SK-N-SH (cell line): ENCODE data around the gene UBE2D1.

Experiments
- SMC3 ChIP-seq: IDR thresholded peaks from 2 replicates; pipeline ENCODE4 v1.6.1; 2012; ENCODE audit warnings: low read depth, low read length, improper control_type of control experiment
- TF ChIP-seq, protein P1 (sequence below): fragments of 200-600 bp; sonication (generic); IDR thresholded peaks from 2 replicates; pipeline ENCODE4 v1.6.1; 2017; ENCODE audit warnings: antibody characterized with exemption, mild to moderate bottlenecking, moderate library complexity

DNA sequence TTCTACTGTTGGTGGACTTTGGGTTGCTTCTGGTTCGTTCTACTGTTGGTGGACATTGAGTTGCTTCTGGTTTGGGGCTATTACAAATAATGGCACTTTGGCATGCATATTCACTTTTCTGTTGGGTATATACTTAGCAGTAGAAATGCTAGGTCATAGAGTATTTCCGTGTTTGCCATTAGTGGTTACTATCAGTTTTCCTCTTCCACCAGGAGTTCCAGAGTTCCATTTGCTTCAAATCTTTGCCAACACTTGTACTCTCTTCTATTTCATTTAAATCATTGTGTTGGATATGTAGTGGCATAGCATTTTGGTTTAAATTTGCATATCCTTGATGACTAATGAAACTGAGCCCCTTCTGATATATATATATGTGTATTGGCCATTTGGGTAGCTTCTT lies 15.2 kb downstream of the UBE2D1 start:
- TF ChIP-seq, protein P1, sequence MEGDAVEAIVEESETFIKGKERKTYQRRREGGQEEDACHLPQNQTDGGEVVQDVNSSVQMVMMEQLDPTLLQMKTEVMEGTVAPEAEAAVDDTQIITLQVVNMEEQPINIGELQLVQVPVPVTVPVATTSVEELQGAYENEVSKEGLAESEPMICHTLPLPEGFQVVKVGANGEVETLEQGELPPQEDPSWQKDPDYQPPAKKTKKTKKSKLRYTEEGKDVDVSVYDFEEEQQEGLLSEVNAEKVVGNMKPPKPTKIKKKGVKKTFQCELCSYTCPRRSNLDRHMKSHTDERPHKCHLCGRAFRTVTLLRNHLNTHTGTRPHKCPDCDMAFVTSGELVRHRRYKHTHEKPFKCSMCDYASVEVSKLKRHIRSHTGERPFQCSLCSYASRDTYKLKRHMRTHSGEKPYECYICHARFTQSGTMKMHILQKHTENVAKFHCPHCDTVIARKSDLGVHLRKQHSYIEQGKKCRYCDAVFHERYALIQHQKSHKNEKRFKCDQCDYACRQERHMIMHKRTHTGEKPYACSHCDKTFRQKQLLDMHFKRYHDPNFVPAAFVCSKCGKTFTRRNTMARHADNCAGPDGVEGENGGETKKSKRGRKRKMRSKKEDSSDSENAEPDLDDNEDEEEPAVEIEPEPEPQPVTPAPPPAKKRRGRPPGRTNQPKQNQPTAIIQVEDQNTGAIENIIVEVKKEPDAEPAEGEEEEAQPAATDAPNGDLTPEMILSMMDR, result no peak
- no peak for TF ChIP-seq SMC3
